ENCODE results near the gene CPZ.

Gene CPZ

GRCh38 chr4:8665406-8666360 lies 73.1 kb downstream of the CPZ start:
- no peak for DNase-seq (ENCODE audit: low read depth, low spot score)
- H3K4me3 ChIP-seq (ENCODE audit: low read length) = no peak overlapping the region
- no CpG with 5 or more reads among the region's 19 CpGs for WGBS (ENCODE audit: insufficient coverage, insufficient read length)
- H3K9me3 ChIP-seq (ENCODE audit: control insufficient read depth, insufficient read depth, low read length) = no peaks in the 10 kb centered on the region
- no peaks in the 10 kb centered on the region for H3K36me3 ChIP-seq (ENCODE audit: control insufficient read depth, insufficient read depth, low read length)
- peaks cover 2% of the 10 kb centered on the region; the same call in 1 of the 2 replicates for H3K4me1 ChIP-seq (ENCODE audit: control insufficient read depth, insufficient read depth, low read length)
- H3K27ac ChIP-seq (ENCODE audit: low read length) = no peak overlapping the region
- no peaks in the 10 kb centered on the region for H3K27me3 ChIP-seq (ENCODE audit: control insufficient read depth, insufficient read depth, low read length)

DNA sequence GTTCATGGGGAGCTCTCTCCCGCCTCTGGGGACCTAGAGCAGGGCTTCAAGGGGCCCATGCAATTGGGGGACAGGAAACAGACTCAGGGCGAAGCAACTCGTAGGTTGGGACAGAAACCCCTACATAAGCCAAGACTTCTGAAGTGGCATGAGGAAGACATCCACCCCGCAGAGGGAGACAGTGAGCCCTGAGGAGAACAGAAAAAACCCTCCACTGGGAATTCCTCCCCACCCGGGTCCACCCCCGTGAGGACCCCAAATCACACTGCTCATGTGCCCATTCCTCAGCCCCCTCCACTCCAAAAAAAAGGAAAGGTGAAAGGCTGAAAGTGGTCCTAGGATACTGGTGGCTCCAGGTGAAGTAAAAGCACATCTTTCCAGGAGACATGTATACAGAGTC lies 74.0 kb downstream of the CPZ start:
- Histone ChIP-seq H3K4me3 (ENCODE audit: low read length) (no peak overlapping the region), H3K27me3 (ENCODE audit: control insufficient read depth, insufficient read depth, low read length) (no peaks in the 10 kb centered on the region), H3K4me1 (ENCODE audit: control insufficient read depth, insufficient read depth, low read length) (peaks cover 2% of the 10 kb centered on the region; the same call in 1 of the 2 replicates), H3K36me3 (ENCODE audit: control insufficient read depth, insufficient read depth, low read length) (no peaks in the 10 kb centered on the region), H3K27ac (ENCODE audit: low read length) (no peak overlapping the region), H3K9me3 (ENCODE audit: control insufficient read depth, insufficient read depth, low read length) (no peaks in the 10 kb centered on the region)
- no CpG with 5 or more reads among the region's 6 CpGs for WGBS (ENCODE audit: insufficient coverage, insufficient read length)
- no peak for DNase-seq (ENCODE audit: low read depth, low spot score)
